Epithelial cell of esophagus (primary cell): ENCODE results near the gene ZFR2.

ENCODE experiments used
- DNase-seq: peaks from one replicate; pipeline ENCODE4 v3.0.0; 2010; ENCODE audit warnings: low read depth
- H3K4me3 ChIP-seq: 2 replicates; pipeline ENCODE4 v1.5.1; 2011; ENCODE audit warnings: mild to moderate bottlenecking, low read length, control low read depth
- CTCF ChIP-seq: IDR thresholded peaks from 2 replicates; pipeline ENCODE4 v1.5.1; 2011; ENCODE audit warnings: low read depth, mild to moderate bottlenecking, low read length, control low read depth, inconsistent platforms; ENCODE audit not compliant: insufficient read depth; ENCODE audit errors: missing control alignments

Gene ZFR2

GRCh38 chr19:3832001-3832400, 36.8 kb downstream of the ZFR2 start:
- DNase-seq = no peak
- TF ChIP-seq CTCF = no peak
- H3K4me3 ChIP-seq = no peak overlapping the region

- DNase-seq = no peak
- TF ChIP-seq CTCF = no peak
- no peak overlapping the region for H3K4me3 ChIP-seq
These were observed 37.2 kb downstream of the ZFR2 start for GRCh38 chr19:3831601-3832000.

GRCh38 chr19:3830621-3831589, 37.9 kb downstream of the ZFR2 start:
- TF ChIP-seq CTCF = no peak
- no peak for DNase-seq
- H3K4me3 ChIP-seq = no peak overlapping the region

DNA sequence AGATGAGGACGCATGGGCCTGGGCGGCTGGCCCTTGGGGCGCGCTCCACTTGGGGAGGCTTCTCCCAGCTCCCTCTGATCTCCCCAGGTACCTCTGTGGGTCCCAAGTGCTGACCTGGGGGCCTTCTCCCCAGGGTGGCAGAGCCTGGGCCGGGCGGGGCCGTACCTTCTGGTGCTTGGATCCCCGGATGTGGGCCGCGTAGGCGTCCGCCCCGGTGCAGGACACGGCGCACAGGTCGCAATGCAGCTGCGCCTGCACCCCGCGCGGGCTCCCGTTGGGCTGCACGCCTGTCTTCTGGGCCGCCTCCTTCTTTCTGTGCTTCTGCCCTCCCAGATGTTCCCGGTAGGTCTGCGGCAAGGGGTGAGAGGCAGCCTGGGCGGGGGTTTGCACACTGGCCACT, 41.5 kb downstream of the ZFR2 start:
- no peak for TF ChIP-seq CTCF
- H3K4me3 ChIP-seq = no peak overlapping the region
- no peak for DNase-seq

- no peak for TF ChIP-seq CTCF
- no peak for DNase-seq
- H3K4me3 ChIP-seq = no peak overlapping the region
These were observed 42.7 kb downstream of the ZFR2 start for GRCh38 chr19:3826163-3826562.

- TF ChIP-seq CTCF = no peak
- H3K4me3 ChIP-seq = no peak overlapping the region
- DNase-seq = no peak
These were observed 43.4 kb downstream of the ZFR2 start for GRCh38 chr19:3825286-3825956.
